Left kidney (tissue), 1 donor: ENCODE data around the gene RCCD1. TPM values are rescaled to one million over a fixed set of nuclear protein-coding genes. Genes with fewer than 3 reads are reported as not detected.

Experiments used
- polyA plus RNA-seq: library from polyadenylated mRNA; unstranded; fragments of 120-200 nt; gene quantifications from one replicate; pipeline ENCODE4 v1.2.1, GENCODE V29; 2013; ENCODE audit not compliant: insufficient read length

Gene RCCD1
- polyA plus RNA-seq, 1 donor: 17.0 TPM

Other genes starting within 250 kb of the RCCD1 start
- 17.7 TPM for gene BLM, start 237.5 kb upstream of the RCCD1 start, polyA plus RNA-seq
- gene FURIN, start 86.3 kb upstream of the RCCD1 start, polyA plus RNA-seq: 36.5 TPM
- gene FES, start 70.4 kb upstream of the RCCD1 start, polyA plus RNA-seq: 13.1 TPM
- gene MAN2A2, start 51.6 kb upstream of the RCCD1 start, polyA plus RNA-seq: 52.7 TPM
- gene HDDC3, start 22.3 kb upstream of the RCCD1 start, polyA plus RNA-seq: 12.1 TPM
- gene UNC45A, start 19.6 kb upstream of the RCCD1 start, polyA plus RNA-seq: 60.3 TPM
- gene PRC1, start 39.7 kb downstream of the RCCD1 start, polyA plus RNA-seq: 105 TPM
- gene VPS33B, start 67.7 kb downstream of the RCCD1 start, polyA plus RNA-seq: 20.9 TPM
- gene SV2B, start 145.4 kb downstream of the RCCD1 start, polyA plus RNA-seq: 0.67 TPM